ENCODE results near the gene BMAL1. TPM values are rescaled to one million over a fixed set of nuclear protein-coding genes. Genes with fewer than 3 reads are reported as not detected.

Gene BMAL1
- total and polyA plus RNA-seq, 2 of the 8 experiments (the other 6 are each of a cell fraction or from before 2014, with no cell fraction given): 6.8 to 6.9 TPM

DNA sequence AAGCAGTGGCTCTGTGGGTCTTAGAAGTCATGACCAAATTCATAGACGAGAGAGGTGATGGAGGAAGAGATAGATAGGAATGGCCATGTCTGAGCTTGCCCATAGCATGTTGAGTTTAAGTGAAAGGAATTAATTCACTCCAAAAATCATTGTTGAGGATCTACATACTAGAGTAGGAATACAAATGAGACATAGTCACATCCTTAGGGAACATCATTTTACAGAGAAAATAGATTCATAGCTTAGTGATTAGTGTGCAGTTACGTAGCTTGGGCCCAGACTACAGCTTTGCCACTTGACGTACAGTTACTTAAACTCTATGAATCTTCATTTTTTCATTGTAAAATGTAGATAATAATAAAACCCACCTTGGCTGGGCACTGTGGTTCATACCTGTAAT is 21.4 kb upstream of the BMAL1 start:
- Histone ChIP-seq H3K23ac (ENCODE audit: insufficient read length) (no peak overlapping the region), H3K18ac (ENCODE audit: extremely low read depth, low read length) (no peak overlapping the region), H2AK5ac (ENCODE audit: low read depth, low read length) (no peak overlapping the region), H3K79me1 (ENCODE audit: low read depth, low read length) (no peaks in the 10 kb centered on the region), H4K8ac (ENCODE audit: extremely low read depth, insufficient read depth, low read length) (no peak overlapping the region), H3K4ac (replicated peaks; ENCODE audit: insufficient read length, low read depth, low read length) (no peak overlapping the region), H4K5ac (ENCODE audit: insufficient read length, low read depth, low read length) (no peak overlapping the region), H3K23me2 (ENCODE audit: low read depth, low read length) (no peaks in the 10 kb centered on the region; the same call in 1 of the 2 replicates), H2BK15ac (ENCODE audit: low read length) (no peak overlapping the region), H3K27me3 (replicated peaks in 1 of 4; ENCODE audit: control insufficient read depth in 3 of 4, extremely low read depth in 1 of 4, insufficient read depth in 3 of 4, low read length in 3 of 4) (no peaks in the 10 kb centered on the region), H2BK12ac (ENCODE audit: low read depth, low read length) (no peak overlapping the region), H4K20me1 (replicated peaks in 1 of 2; ENCODE audit: control insufficient read depth in 1 of 2, insufficient read depth in 2 of 2, low read length in 2 of 2) (no peaks in the 10 kb centered on the region), H3K36me3 (ENCODE audit: control insufficient read depth in 2 of 4, insufficient read depth in 4 of 4, low read length in 3 of 4) (no peaks in the 10 kb centered on the region), H3K79me2 (ENCODE audit: control insufficient read depth in 1 of 2, insufficient read depth in 2 of 2, low read length in 2 of 2) (no peaks in the 10 kb centered on the region), H4K91ac (replicated peaks; ENCODE audit: insufficient read length, low read length) (no peak overlapping the region), H3K56ac (replicated peaks; ENCODE audit: insufficient read length, low read depth, low read length) (no peak overlapping the region), H3K27ac (ENCODE audit: low read depth, low read length) (no peak overlapping the region), H2AFZ (ENCODE audit: low read length) (no peak overlapping the region), H2BK5ac (ENCODE audit: low read depth, low read length) (no peak overlapping the region), H3K9me3 (ENCODE audit: insufficient read depth in 2 of 2, low read depth in 1 of 2, low read length in 1 of 2) (no peaks in the 10 kb centered on the region), H2BK20ac (ENCODE audit: low read length) (no peak overlapping the region), H3K14ac (ENCODE audit: insufficient read length) (no peak overlapping the region), H3K9ac (replicated peaks in 1 of 4; ENCODE audit: extremely low read depth in 1 of 4, low read depth in 3 of 4, low read length in 3 of 4) (no peak overlapping the region), H2BK120ac (replicated peaks; ENCODE audit: low read depth, low read length) (no peak overlapping the region), H3K4me2 (ENCODE audit: insufficient read depth in 1 of 2, low read depth in 2 of 2, low read length in 2 of 2) (no peak overlapping the region), H3K4me1 (replicated peaks in 1 of 4; ENCODE audit: control insufficient read depth in 3 of 4, insufficient read depth in 4 of 4, low read length in 3 of 4) (peaks cover 3 to 17% (median 9%) of the 10 kb centered on the region in 4 experiments), H3K4me3 (ENCODE audit: extremely low read depth in 1 of 4, insufficient read depth in 2 of 4, low read depth in 3 of 4, low read length in 4 of 4) (no peak overlapping the region)
- 61% methylated on average over 3 of the region's 3 CpGs; no CpG with 5 or more reads in 1 of the 2 experiments for WGBS, 2 experiments (ENCODE audit: extremely low coverage in 1 of 2, insufficient coverage in 1 of 2, insufficient read length in 1 of 2, insufficient replicate concordance in 2 of 2, low coverage in 1 of 2, low lambda C conversion rate in 2 of 2, missing lambda C conversion rate in 1 of 2)
- no peak for TF ChIP-seq GABPA (IDR thresholded peaks at IDR 0.05; ENCODE audit: borderline replicate concordance, insufficient read depth, low read length)
- no peak for TF ChIP-seq KDM4A (IDR thresholded peaks at IDR 0.05; ENCODE audit: low read depth, low read length, severe bottlenecking)
- no peak for TF ChIP-seq CBX8 (IDR thresholded peaks at IDR 0.05; ENCODE audit: borderline replicate concordance, low read depth, low read length)
- no peak for TF ChIP-seq RAD21 (IDR thresholded peaks at IDR 0.05 in 1 of 2, conservative IDR thresholded peaks at IDR 0.05 in 1 of 2; ENCODE audit: low read depth in 2 of 2, low read length in 2 of 2)
- no peak for TF ChIP-seq BRCA1 (IDR thresholded peaks at IDR 0.05; ENCODE audit: low read depth, low read length)
- no peak for TF ChIP-seq NANOG (IDR thresholded peaks at IDR 0.05; ENCODE audit: insufficient read depth, low read depth, low read length, poor library complexity, severe bottlenecking)
- no peak for TF ChIP-seq SIRT6 (IDR thresholded peaks at IDR 0.05; ENCODE audit: low read length)
- ChIA-PET POLR2A (ENCODE audit: partially characterized antibody) (no interaction called here), CTCF (ENCODE audit: partially characterized antibody) (interaction anchor here (0.6 to 11.5 kb wide), 10 partner anchors 8 to 968 kb away, joined by 3 to 81 read pairs (median 5); no protein-coding TSS in a partner anchor)
- DNase-seq (ENCODE audit: low read depth in 1 of 2, low spot score in 2 of 2) (no peak), FAIRE-seq (no peak)

All from H1 (cell line).